Tibial artery (tissue), 4 donors: ENCODE measurements around the gene TCEAL3.
"Not testable (repeated sequence)": the region's sequence is repeated elsewhere in the genome, so short reads cannot be mapped to it uniquely, and the experiment has no call there.

Experiments used
- DNase-seq, 2 donors: peaks; one replicate each; pipeline ENCODE4 v3.0.0-alpha.2; 2019
- H3K27ac ChIP-seq, 2 donors: fragments of 200-600 bp; sonication (generic) in 1 of 2; 1 replicate in 1 of 2; 2 replicates in 1 of 2; pipeline ENCODE4 v1.5.1; 2018 to 2019; ENCODE audit warnings: mild to moderate bottlenecking in 1 of 2
- H3K27me3 ChIP-seq, 2 donors: fragments of 200-600 bp; sonication (generic) in 1 of 2; one replicate each; pipeline versions ENCODE4 v1.5.1 to v1.6.0; 2016 to 2019
- H3K36me3 ChIP-seq, 3 donors: fragments of 200-600 bp; sonication (generic) in 2 of 3; one replicate each; pipeline ENCODE4 v1.5.1; 2016 to 2019; ENCODE audit warnings: mild to moderate bottlenecking in 2 of 3
- H3K4me1 ChIP-seq, 4 donors: fragments of 200-600 bp; sonication (generic) in 2 of 4; 1 replicate in 3 of 4; 2 replicates in 1 of 4; pipeline ENCODE4 v1.5.1; 2016 to 2019
- H3K4me3 ChIP-seq, 2 donors: fragments of 200-600 bp; sonication (generic) in 1 of 2; 1 replicate in 1 of 2; 2 replicates in 1 of 2; pipeline ENCODE4 v1.5.1; 2018 to 2019; ENCODE audit warnings: mild to moderate bottlenecking in 2 of 2
- H3K9me3 ChIP-seq, 3 donors: fragments of 200-600 bp; sonication (generic) in 1 of 3; one replicate each; pipeline ENCODE4 v1.5.1; 2016 to 2019
- intact Hi-C: fragments of 100-400 bp; cut with DNase I; formaldehyde crosslinking; loops from one replicate; pipeline ENCODE4 v1.15.0; 2023; ENCODE audit warnings: low total_unique reads
- TF ChIP-seq, protein P1 (sequence below), 2 experiments: fragments of 200-600 bp in 1 of 2; fragments of 450-650 bp in 1 of 2; IDR thresholded peaks; one replicate each; pipeline ENCODE4 v1.5.1; 2017 to 2019; ENCODE audit warnings: antibody characterized with exemption in 2 of 2, mild to moderate bottlenecking in 1 of 2, moderate library complexity in 1 of 2

TCEAL3 gene

DNA sequence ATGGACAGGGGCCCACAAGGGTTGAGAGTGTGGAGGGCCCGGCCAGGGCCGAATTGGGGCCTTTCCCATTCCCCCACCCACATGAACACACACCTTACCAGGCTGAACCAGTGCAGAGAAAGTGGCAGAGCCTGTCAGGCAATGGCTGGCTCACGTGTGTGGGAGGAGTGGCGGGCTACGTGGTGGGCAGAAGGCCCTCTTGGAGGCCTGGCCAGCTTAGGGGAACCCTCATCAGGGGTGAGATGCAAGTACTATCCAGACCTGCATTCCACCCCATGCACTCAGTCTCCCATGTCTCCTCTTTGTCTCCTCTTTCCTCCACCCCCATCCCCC is 21.5 kb upstream of the TCEAL3 start:
- TF ChIP-seq, protein P1, sequence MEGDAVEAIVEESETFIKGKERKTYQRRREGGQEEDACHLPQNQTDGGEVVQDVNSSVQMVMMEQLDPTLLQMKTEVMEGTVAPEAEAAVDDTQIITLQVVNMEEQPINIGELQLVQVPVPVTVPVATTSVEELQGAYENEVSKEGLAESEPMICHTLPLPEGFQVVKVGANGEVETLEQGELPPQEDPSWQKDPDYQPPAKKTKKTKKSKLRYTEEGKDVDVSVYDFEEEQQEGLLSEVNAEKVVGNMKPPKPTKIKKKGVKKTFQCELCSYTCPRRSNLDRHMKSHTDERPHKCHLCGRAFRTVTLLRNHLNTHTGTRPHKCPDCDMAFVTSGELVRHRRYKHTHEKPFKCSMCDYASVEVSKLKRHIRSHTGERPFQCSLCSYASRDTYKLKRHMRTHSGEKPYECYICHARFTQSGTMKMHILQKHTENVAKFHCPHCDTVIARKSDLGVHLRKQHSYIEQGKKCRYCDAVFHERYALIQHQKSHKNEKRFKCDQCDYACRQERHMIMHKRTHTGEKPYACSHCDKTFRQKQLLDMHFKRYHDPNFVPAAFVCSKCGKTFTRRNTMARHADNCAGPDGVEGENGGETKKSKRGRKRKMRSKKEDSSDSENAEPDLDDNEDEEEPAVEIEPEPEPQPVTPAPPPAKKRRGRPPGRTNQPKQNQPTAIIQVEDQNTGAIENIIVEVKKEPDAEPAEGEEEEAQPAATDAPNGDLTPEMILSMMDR (IDR thresholded peaks at IDR 0.05): no peak
- no peak for DNase-seq

DNA sequence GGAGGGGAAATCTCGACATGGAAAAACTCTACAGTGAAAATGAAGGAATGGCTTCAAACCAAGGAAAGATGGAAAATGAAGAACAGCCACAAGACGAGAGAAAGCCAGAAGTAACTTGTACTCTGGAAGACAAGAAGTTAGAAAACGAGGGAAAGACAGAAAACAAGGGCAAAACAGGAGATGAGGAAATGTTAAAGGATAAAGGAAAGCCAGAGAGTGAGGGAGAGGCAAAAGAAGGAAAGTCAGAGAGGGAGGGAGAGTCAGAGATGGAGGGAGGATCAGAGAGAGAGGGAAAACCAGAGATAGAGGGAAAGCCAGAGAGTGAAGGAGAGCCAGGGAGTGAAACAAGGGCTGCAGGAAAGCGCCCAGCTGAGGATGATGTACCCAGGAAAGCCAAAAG is 21.1 kb upstream of the TCEAL3 start:
- Histone ChIP-seq H3K27me3 (no peaks in the 10 kb centered on the region), H3K27ac (peak overlapping the region; percentile 90 to 94), H3K36me3 (peaks cover 0 to 4% (median 0%) of the 10 kb centered on the region in 3 donors), H3K4me3 (peak overlapping the region; percentile 72 to 78), H3K9me3 (peaks cover 0 to 6% (median 0%) of the 10 kb centered on the region in 3 donors), H3K4me1 (peaks cover 0 to 24% (median 3%) of the 10 kb centered on the region in 4 donors)
- DNase-seq: no peak
- intact Hi-C loops: no loop called here
- TF ChIP-seq, protein P1 (IDR thresholded peaks at IDR 0.05): no peak

More for the DNA sequence above, 21.5 kb upstream of the TCEAL3 start:
- Histone ChIP-seq H3K4me3 (peak overlapping the region; percentile 72 to 78), H3K4me1 (peaks cover 0 to 24% (median 3%) of the 10 kb centered on the region in 4 donors), H3K27ac (peak overlapping the region; percentile 90 to 94), H3K9me3 (peaks cover 0 to 6% (median 0%) of the 10 kb centered on the region in 3 donors), H3K27me3 (no peaks in the 10 kb centered on the region), H3K36me3 (peaks cover 0 to 4% (median 0%) of the 10 kb centered on the region in 3 donors)
- intact Hi-C loops: no loop called here

- H3K4me3 ChIP-seq, DNase-seq, H3K27me3 ChIP-seq, intact Hi-C loops, H3K36me3 ChIP-seq, H3K27ac ChIP-seq, H3K9me3 ChIP-seq: not testable (repeated sequence)
- peaks cover 0 to 13% (median under 1%) of the 10 kb centered on the region in 4 donors for H3K4me1 ChIP-seq
These were observed 15.5 kb upstream of the TCEAL3 start for GRCh38 chrX:103592295-103592694.

- H3K4me1 ChIP-seq, H3K4me3 ChIP-seq, H3K27me3 ChIP-seq, DNase-seq, H3K9me3 ChIP-seq, H3K36me3 ChIP-seq, intact Hi-C loops, H3K27ac ChIP-seq: not testable (repeated sequence)
These were observed 12.6 kb upstream of the TCEAL3 start for GRCh38 chrX:103595202-103595601.

DNA sequence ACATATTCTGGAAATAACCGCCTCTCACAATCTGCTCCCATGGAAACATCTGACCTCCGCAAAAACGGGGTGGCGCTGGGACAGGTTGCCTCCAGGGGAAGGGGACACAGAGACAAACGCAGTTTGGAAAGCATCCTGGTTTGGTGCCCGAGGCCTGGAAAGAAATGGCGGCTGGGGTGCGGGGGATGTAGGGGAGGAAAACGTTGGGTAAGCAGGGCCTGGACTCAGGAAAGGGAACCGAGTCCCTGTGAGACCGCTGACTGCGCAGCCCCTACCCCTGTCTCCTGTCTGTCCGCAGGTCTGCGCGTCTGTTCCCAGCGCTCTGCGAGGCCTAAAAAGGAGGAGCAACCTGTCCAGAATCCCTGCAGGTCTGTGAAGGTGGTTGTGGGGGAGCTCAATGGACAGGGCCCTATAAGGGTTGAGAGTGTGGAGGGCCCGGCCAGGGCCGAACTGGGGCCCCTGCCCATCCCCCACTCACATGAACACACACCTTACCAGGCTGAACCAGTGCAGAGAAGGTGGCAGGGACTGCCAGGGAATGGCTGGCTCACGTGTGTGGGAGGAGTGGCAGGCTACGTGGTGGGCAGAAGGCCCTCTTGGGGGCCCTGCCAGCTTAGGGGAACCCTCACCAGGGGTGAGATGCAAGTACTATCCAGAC is 672 bp downstream of the TCEAL3 start:
- DNase-seq: peak in 1 of 2 donors; percentile 65
- H3K4me1 ChIP-seq: peaks cover 0 to 11% (median 0%) of the 10 kb centered on the region in 4 donors
- no peaks in the 10 kb centered on the region for H3K9me3 ChIP-seq
- H3K36me3 ChIP-seq: no peaks in the 10 kb centered on the region
- peak overlapping the region; percentile 93 to 95 for H3K27ac ChIP-seq
- H3K4me3 ChIP-seq: peak overlapping the region; percentile 74 to 84
- H3K27me3 ChIP-seq: no peaks in the 10 kb centered on the region
- intact Hi-C loops: no loop called here
- TF ChIP-seq, protein P1 (IDR thresholded peaks at IDR 0.05): no peak

- Histone ChIP-seq H3K4me3 (no peak overlapping the region), H3K36me3 (no peaks in the 10 kb centered on the region), H3K27me3 (no peaks in the 10 kb centered on the region), H3K27ac (no peak overlapping the region), H3K4me1 (peaks cover 0 to 16% (median 0%) of the 10 kb centered on the region in 4 donors), H3K9me3 (no peaks in the 10 kb centered on the region)
- intact Hi-C loops: no loop called here
- TF ChIP-seq, protein P1 (IDR thresholded peaks at IDR 0.05): no peak
- DNase-seq: no peak
These were observed 2.5 kb downstream of the TCEAL3 start for GRCh38 chrX:103610282-103610681.
